Occipital lobe (tissue), 3 donors: ENCODE results near the gene COG6. TPM values are rescaled to one million over a fixed set of nuclear protein-coding genes. Genes with fewer than 3 reads are reported as not detected.

Experiments
- DNase-seq: peaks from one replicate; lab custom pipeline; 2025; lab: John Stamatoyannopoulos, UW
- small RNA-seq: library from RNA; depleted of rRNA; stranded (forward); fragments of <200 nt; gene quantifications from one replicate; pipeline ENCODE3, GENCODE V24; 2014
- total RNA-seq: library from RNA; depleted of rRNA; stranded (reverse); fragments of >200 nt; gene quantifications from one replicate; pipeline ENCODE4 v1.2.3, GENCODE V29; 2014

COG6 gene
- total RNA-seq, 1 donor from 2014 or later = 63.9 TPM

GRCh38 chr13:39767791-39768517 lies 112.5 kb downstream of the COG6 start:
- DNase-seq = no peak

- DNase-seq = no peak
These were observed 113.5 kb downstream of the COG6 start for GRCh38 chr13:39768962-39769361.

GRCh38 chr13:39770221-39771090 lies 115.0 kb downstream of the COG6 start:
- DNase-seq = no peak

GRCh38 chr13:39773833-39774232 lies 118.4 kb downstream of the COG6 start:
- DNase-seq = no peak

- no peak for DNase-seq
These were observed 121.0 kb downstream of the COG6 start for GRCh38 chr13:39776439-39776838.

- DNase-seq = no peak
These were observed 121.6 kb downstream of the COG6 start for GRCh38 chr13:39777021-39777420.

- no peak for DNase-seq
These were observed 122.1 kb downstream of the COG6 start for GRCh38 chr13:39777527-39778061.

GRCh38 chr13:39779337-39780265 lies 124.1 kb downstream of the COG6 start:
- DNase-seq = no peak

- DNase-seq = no peak
These were observed 125.2 kb downstream of the COG6 start for GRCh38 chr13:39780711-39781110.

GRCh38 chr13:39781381-39781780 lies 125.9 kb downstream of the COG6 start:
- no peak for DNase-seq

GRCh38 chr13:39783051-39783450 lies 127.6 kb downstream of the COG6 start:
- no peak for DNase-seq

- DNase-seq = no peak
These were observed 128.9 kb downstream of the COG6 start for GRCh38 chr13:39784347-39784746.

GRCh38 chr13:39786091-39786490 lies 130.6 kb downstream of the COG6 start:
- DNase-seq = no peak

GRCh38 chr13:39787086-39787487 lies 131.6 kb downstream of the COG6 start:
- DNase-seq = no peak

GRCh38 chr13:39788102-39788501 lies 132.6 kb downstream of the COG6 start:
- no peak for DNase-seq

GRCh38 chr13:39789451-39789850 lies 134.0 kb downstream of the COG6 start:
- DNase-seq = no peak

Small RNA genes within 50 kb of the gene (small RNA-seq; reads per million reads assigned to genes)
- gene MIR4305 (not detected), gene RNY4P14 (not detected)

Other genes with a start within 250 kb of the COG6 start
- 22.5 TPM for gene LHFPL6, start 52.5 kb upstream of the COG6 start, total RNA-seq